LNCAP (cell line): ENCODE results near the gene PDPN.

Experiments used
- CTCF ChIP-seq: fragments of 450-650 bp; IDR thresholded peaks from 2 replicates; pipeline ENCODE4 v1.5.1; 2017; ENCODE audit warnings: mild to moderate bottlenecking

PDPN gene

GRCh38 chr1:13642306-13643004 is 58.8 kb downstream of the PDPN start:
- TF ChIP-seq CTCF = no peak

- no peak for TF ChIP-seq CTCF
Measured at GRCh38 chr1:13643017-13643416, 59.4 kb downstream of the PDPN start.

- TF ChIP-seq CTCF = no peak
Measured at GRCh38 chr1:13646521-13646920, 62.9 kb downstream of the PDPN start.

GRCh38 chr1:13651279-13651678 is 67.6 kb downstream of the PDPN start:
- no peak for TF ChIP-seq CTCF

- TF ChIP-seq CTCF = no peak
Measured at GRCh38 chr1:13652238-13652637, 68.6 kb downstream of the PDPN start.

- no peak for TF ChIP-seq CTCF
Measured at GRCh38 chr1:13661539-13661938, 77.9 kb downstream of the PDPN start.

- TF ChIP-seq CTCF = no peak
Measured at GRCh38 chr1:13662493-13662892, 78.9 kb downstream of the PDPN start.

GRCh38 chr1:13663969-13664368 is 80.3 kb downstream of the PDPN start:
- no peak for TF ChIP-seq CTCF
